Ascending aorta (tissue), 2 donors: ENCODE measurements around the gene TNS2. TPM values are rescaled to one million over a fixed set of nuclear protein-coding genes. Genes with fewer than 3 reads are reported as not detected.
A peak's percentile ranks its signal among the peaks of the same experiment; 100 is the strongest.

Experiments used
- DNase-seq, 2 donors: peaks; one replicate each; pipeline ENCODE4 v3.0.0-alpha.2; 2019; ENCODE audit warnings: low spot score in 2 of 2
- H3K27ac ChIP-seq, 2 donors: fragments of 200-600 bp; sonication (generic); one replicate each; pipeline ENCODE4 v1.5.1; 2016 to 2017; ENCODE audit warnings: mild to moderate bottlenecking in 1 of 2
- H3K27me3 ChIP-seq: fragments of 200-600 bp; sonication (generic); one replicate; pipeline ENCODE4 v1.5.1; 2017
- H3K36me3 ChIP-seq, 2 donors: fragments of 200-600 bp; sonication (generic); one replicate each; pipeline ENCODE4 v1.5.1; 2016
- H3K4me1 ChIP-seq, 2 donors: fragments of 200-600 bp; sonication (generic); one replicate each; pipeline ENCODE4 v1.5.1; 2016 to 2017; ENCODE audit warnings: mild to moderate bottlenecking in 1 of 2
- H3K4me3 ChIP-seq, 2 donors: fragments of 200-600 bp; sonication (generic); one replicate each; pipeline ENCODE4 v1.5.1; 2016 to 2017; ENCODE audit warnings: mild to moderate bottlenecking in 1 of 2
- H3K9me3 ChIP-seq, 2 donors: fragments of 200-600 bp; sonication (generic); one replicate each; pipeline ENCODE4 v1.5.1; 2016
- CTCF ChIP-seq, 3 experiments: fragments of 200-600 bp in 2 of 3; fragments of 450-650 bp in 1 of 3; sonication (generic) in 2 of 3; IDR thresholded peaks; one replicate each; pipeline ENCODE4 v1.5.1; 2016 to 2019; ENCODE audit warnings: antibody characterized with exemption in 3 of 3, mild to moderate bottlenecking in 1 of 3, moderate library complexity in 1 of 3
- intact Hi-C: fragments of 100-400 bp; cut with DNase I; formaldehyde crosslinking; loops from one replicate; pipeline ENCODE4 v1.15.1; 2023
- total RNA-seq: library from RNA; depleted of rRNA; stranded (reverse); fragments of >200 nt; gene quantifications from one replicate; pipeline ENCODE4 v1.1.0, GENCODE V29; 2016

The TNS2 gene
- total RNA-seq, 1 donor from 2014 or later = 608 TPM

GRCh38 chr12:53064613-53065436 is 15.0 kb downstream of the TNS2 start:
- DNase-seq = no peak
- H3K27me3 ChIP-seq = no peaks in the 10 kb centered on the region
- no peak overlapping the region for H3K4me3 ChIP-seq
- H3K27ac ChIP-seq = peak overlapping the region; percentile 83 to 95
- peaks cover 16 to 60% of the 10 kb centered on the region in 2 donors for H3K4me1 ChIP-seq
- TF ChIP-seq CTCF (IDR thresholded peaks at IDR 0.05) = no peak
- intact Hi-C loops = loop anchor here (2.0 kb wide), 1 partner anchor 132 kb away; no protein-coding TSS in a partner anchor
- peaks cover 55 to 74% of the 10 kb centered on the region in 2 donors for H3K36me3 ChIP-seq
- no peaks in the 10 kb centered on the region for H3K9me3 ChIP-seq

- H3K9me3 ChIP-seq = no peaks in the 10 kb centered on the region
- TF ChIP-seq CTCF (IDR thresholded peaks at IDR 0.05) = no peak
- no peak overlapping the region for H3K4me3 ChIP-seq
- intact Hi-C loops = loop anchor here (2.0 kb wide), 1 partner anchor 131 kb away; no protein-coding TSS in a partner anchor
- H3K27ac ChIP-seq = peak overlapping the region; percentile 83 to 95
- H3K4me1 ChIP-seq = peaks cover 19 to 59% of the 10 kb centered on the region in 2 donors
- peak in 1 of 2 donors; percentile 67 for DNase-seq
- no peaks in the 10 kb centered on the region for H3K27me3 ChIP-seq
- H3K36me3 ChIP-seq = peaks cover 49 to 67% of the 10 kb centered on the region in 2 donors
Observed at GRCh38 chr12:53065470-53065869, 15.6 kb downstream of the TNS2 start.

GRCh38 chr12:53065975-53066931 is 16.4 kb downstream of the TNS2 start:
- intact Hi-C loops = loop anchor here (1.0 to 2.0 kb wide), 3 partner anchors 33 to 131 kb away; no protein-coding TSS in a partner anchor
- H3K4me3 ChIP-seq = peak overlapping the region in 1 of 2 donors; percentile 28

GRCh38 chr12:53067074-53067992 is 17.5 kb downstream of the TNS2 start:
- Histone ChIP-seq H3K4me1 (peaks cover 38 to 63% of the 10 kb centered on the region in 2 donors), H3K36me3 (peaks cover 30 to 49% of the 10 kb centered on the region in 2 donors), H3K9me3 (no peaks in the 10 kb centered on the region), H3K27ac (peak overlapping the region; percentile 83 to 95), H3K4me3 (no peak overlapping the region), H3K27me3 (no peaks in the 10 kb centered on the region)
- no peak for DNase-seq
- intact Hi-C loops = loop anchor here (2.0 kb wide), 1 partner anchor 91 kb away; no protein-coding TSS in a partner anchor
- TF ChIP-seq CTCF (IDR thresholded peaks at IDR 0.05) = no peak

More at GRCh38 chr12:53065975-53066931, 16.4 kb downstream of the TNS2 start:
- DNase-seq = peak in 1 of 2 donors; percentile 91
- no peaks in the 10 kb centered on the region for H3K27me3 ChIP-seq
- peaks cover 27 to 64% of the 10 kb centered on the region in 2 donors for H3K4me1 ChIP-seq
- TF ChIP-seq CTCF (IDR thresholded peaks at IDR 0.05) = peak; percentile 85 to 95 (median 88)
- peaks cover 41 to 60% of the 10 kb centered on the region in 2 donors for H3K36me3 ChIP-seq
- peak overlapping the region; percentile 83 to 95 for H3K27ac ChIP-seq
- no peaks in the 10 kb centered on the region for H3K9me3 ChIP-seq
